GM21786 (cell line): ENCODE results near the gene ZC3H10.
"Not testable (repeated sequence)": the region's sequence is repeated elsewhere in the genome, so short reads cannot be mapped to it uniquely, and the experiment has no call there.

ENCODE experiments used
- ATAC-seq: cut with Tn5 transposase; IDR thresholded peaks from one replicate; pipeline ENCODE4 v1.9.1; 2021; ENCODE audit not compliant: unreplicated experiment

Gene ZC3H10

GRCh38 chr12:56117778-56118687 lies at the start of gene ZC3H10:
ZC3H10 (plus strand) TSS chr12:56118266; CDS start chr12:56120563, 2,297 bp downstream.
- peak; percentile 82 for ATAC-seq

GRCh38 chr12:56071648-56072047 lies 46.4 kb upstream of the ZC3H10 start:
- no peak for ATAC-seq

- ATAC-seq = no peak
Measured at GRCh38 chr12:56074396-56074795, 43.7 kb upstream of the ZC3H10 start.

GRCh38 chr12:56077966-56078365 lies 40.1 kb upstream of the ZC3H10 start:
- not testable (repeated sequence) for ATAC-seq

GRCh38 chr12:56078427-56078826 lies 39.6 kb upstream of the ZC3H10 start:
- no peak for ATAC-seq

GRCh38 chr12:56078931-56079722 lies 38.9 kb upstream of the ZC3H10 start:
- ATAC-seq = no peak

GRCh38 chr12:56079723-56080555 lies 38.1 kb upstream of the ZC3H10 start, which contains the start of gene ERBB3:
ERBB3 (plus strand) TSS chr12:56080165; CDS start chr12:56080301, 136 bp downstream.
- no peak for ATAC-seq

GRCh38 chr12:56080556-56081138 lies 37.4 kb upstream of the ZC3H10 start:
- no peak for ATAC-seq

- no peak for ATAC-seq
Measured at GRCh38 chr12:56081393-56082347, 36.4 kb upstream of the ZC3H10 start.

- no peak for ATAC-seq
Measured at GRCh38 chr12:56082382-56082781, 35.7 kb upstream of the ZC3H10 start.

- ATAC-seq = no peak
Measured at GRCh38 chr12:56082967-56083366, 35.1 kb upstream of the ZC3H10 start.

- ATAC-seq = no peak
Measured at GRCh38 chr12:56084958-56085543, 33.0 kb upstream of the ZC3H10 start.

GRCh38 chr12:56086096-56086495 lies 32.0 kb upstream of the ZC3H10 start:
- no peak for ATAC-seq

- no peak for ATAC-seq
Measured at GRCh38 chr12:56086608-56087007, 31.5 kb upstream of the ZC3H10 start.

- ATAC-seq = no peak
Measured at GRCh38 chr12:56087220-56087619, 30.8 kb upstream of the ZC3H10 start.

GRCh38 chr12:56097738-56098137 lies 20.3 kb upstream of the ZC3H10 start:
- no peak for ATAC-seq

- no peak for ATAC-seq
Measured at GRCh38 chr12:56098592-56098991, 19.5 kb upstream of the ZC3H10 start.

- no peak for ATAC-seq
Measured at GRCh38 chr12:56099787-56100186, 18.3 kb upstream of the ZC3H10 start.

GRCh38 chr12:56101045-56101444 lies 17.0 kb upstream of the ZC3H10 start:
- no peak for ATAC-seq
